Dermis blood vessel endothelial cell (primary cell): ENCODE measurements around the gene LRP1B. TPM values are rescaled to one million over a fixed set of nuclear protein-coding genes. Genes with fewer than 3 reads are reported as not detected.

ENCODE experiments used
- DNase-seq: peaks from one replicate; pipeline ENCODE4 v3.0.0; 2010
- total RNA-seq: library from RNA; depleted of rRNA; stranded (reverse); fragments of >200 nt; gene quantifications from 2 replicates; pipeline ENCODE4 v1.2.3, GENCODE V29; 2014

LRP1B gene
- total RNA-seq, 1 donor from 2014 or later, result under 0.01 TPM

DNA sequence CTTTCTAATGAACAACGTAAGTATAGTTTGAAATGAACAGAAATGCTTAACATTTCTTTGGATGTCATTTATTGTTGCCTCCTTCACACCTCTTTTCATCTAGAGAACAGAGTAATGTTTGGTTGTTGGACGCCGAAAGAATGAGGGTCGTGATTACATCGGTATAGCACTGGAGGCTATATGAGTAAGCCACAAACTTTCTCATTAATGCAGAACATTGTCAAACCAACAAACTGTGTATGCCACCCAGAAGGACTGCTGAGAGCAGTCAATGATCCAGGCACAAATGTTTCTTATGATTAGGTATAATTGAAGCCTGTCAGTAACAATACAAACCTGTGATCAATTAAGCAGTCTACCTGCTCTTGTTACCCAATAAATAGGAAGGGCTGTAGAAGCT lies 1855.9 kb downstream of the LRP1B start:
- no peak for DNase-seq

DNA sequence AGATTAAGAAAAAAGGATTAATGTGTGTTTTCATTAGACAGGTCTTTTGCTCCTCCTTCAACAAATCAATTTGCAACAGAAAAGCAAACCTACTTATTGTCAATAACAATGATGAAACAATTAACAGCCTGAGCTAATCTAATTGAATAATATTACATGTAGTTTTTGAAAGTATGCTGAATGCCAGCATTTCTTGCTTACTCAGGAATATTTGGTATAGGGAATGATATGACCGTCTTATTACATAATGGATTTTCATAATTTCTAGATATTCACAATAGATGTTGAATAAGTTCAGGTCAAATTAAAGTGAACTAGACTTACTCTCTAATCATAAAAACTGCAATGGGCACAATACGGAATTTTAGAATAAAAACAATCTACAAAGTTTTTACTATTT lies 1856.9 kb downstream of the LRP1B start:
- DNase-seq, result no peak

DNA sequence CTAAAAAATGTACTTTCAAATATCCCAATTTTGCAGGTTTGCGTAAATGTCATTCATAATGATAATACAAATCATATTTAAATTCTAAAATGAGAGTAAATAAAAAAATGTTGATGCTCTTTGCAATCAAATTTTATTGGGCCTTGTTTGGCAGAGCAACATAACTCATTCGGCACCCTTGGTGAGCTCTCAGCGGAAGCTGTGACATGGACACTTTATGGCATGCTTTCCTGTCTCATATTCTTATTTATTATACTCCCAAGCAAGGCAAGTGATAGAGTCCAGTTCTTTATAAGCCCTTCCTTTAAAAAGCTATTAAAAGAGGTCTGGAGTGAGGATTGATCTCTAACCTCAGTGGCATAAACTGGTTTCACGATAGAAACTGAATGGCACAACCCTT lies 1857.4 kb downstream of the LRP1B start:
- DNase-seq, result no peak

DNA sequence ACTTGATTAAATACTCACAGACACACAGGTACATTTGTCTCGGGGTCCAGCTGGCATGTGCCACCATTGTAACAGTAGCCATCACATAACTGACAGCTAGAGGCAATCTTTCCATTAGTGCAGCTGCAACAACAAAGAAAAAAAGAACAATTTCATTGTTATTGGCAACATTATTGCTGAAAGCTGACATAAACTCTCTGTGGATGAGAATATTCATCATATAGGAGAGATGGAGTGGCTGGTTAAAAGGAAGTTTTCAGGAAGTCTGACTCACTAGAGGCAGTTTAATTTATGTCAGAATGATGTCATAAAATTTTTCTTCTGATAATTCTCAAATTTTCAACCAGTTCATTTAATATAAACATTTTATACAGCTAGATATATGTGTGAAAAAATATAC lies 1860.6 kb downstream of the LRP1B start:
- no peak for DNase-seq

DNA sequence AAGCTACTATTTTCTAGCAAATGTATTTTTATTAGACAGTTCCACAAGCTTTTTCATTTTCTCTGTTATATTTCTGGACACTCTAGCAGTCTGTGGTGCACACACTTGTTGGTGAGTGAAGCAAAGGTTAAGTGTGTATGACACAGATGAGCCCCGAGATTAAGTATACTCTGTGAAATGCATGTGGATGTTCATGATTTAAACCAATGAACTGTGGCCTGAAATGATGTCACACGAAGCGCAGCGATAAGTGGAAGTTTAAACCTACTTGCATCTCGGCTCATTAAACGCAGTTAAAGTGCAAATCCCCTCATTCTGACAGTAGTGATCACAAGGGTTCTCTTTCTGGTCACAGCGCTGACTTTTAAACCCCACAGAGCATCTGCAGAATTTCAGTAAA lies 1861.8 kb downstream of the LRP1B start:
- no peak for DNase-seq

DNA sequence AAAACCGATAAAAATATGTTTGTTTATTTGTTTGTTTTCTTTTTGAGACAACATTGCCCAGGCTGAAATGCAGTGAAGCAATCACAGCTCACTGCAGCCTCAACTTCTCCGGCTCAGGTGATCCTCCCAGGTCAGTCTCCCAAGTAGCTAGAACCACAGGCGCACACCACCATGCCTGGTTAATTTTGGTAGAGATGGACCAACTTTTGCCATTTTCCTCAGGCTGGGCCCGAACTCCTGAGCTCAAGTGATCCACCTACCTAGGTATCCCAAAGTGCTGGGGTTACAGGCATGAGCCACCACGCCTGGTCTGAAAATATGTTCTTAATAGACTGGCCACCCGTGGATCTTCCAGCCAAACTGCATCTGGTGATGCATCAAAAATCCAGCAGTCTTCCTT lies 1867.9 kb downstream of the LRP1B start:
- DNase-seq, result no peak

DNA sequence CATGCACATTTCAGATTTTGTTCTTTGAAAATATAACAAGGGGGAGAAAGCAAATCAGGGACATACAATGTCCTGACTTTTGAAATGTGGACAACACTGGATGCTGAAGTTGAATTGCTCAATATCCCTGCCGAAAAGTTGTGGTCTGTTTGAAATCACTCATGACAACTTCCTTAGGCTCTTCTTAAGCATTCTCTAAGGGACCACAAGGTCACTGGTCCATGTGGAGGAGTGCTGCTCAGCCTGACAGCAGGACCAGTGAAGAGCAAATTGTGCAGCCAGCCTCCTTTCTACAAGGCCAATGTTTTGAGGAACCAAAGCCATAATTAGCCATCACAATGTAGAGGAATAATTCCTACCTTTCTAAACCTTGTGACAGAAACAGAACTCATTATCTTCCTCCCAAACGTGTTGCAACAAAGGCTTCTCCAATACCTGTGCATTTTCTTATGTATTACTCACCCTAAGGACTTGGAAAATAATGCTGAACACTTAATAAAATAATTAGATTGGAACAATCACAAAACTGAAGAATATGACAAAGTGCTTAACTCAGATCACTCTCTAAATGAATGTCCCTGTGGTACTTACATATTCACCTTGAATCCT lies 1873.0 kb downstream of the LRP1B start:
- no peak for DNase-seq

DNA sequence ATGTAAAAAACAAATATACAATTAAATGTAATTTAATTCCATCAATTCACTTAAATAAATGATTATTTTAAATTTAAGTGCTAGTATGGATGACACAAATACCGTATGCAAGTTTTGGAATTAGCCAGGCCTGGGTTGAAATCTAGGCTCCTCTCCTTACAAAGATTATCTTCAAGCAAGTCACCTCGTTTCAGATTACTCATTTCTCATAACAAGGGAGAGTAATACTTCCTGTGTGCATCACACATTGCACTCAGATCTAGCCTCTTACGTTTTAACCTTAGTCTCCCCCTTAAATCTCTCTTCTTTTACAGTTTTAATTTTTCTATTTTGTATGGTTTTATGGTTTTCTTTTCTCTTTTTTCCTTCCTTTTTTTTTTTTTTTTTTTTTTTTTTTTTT lies 1874.7 kb downstream of the LRP1B start:
- no peak for DNase-seq

DNA sequence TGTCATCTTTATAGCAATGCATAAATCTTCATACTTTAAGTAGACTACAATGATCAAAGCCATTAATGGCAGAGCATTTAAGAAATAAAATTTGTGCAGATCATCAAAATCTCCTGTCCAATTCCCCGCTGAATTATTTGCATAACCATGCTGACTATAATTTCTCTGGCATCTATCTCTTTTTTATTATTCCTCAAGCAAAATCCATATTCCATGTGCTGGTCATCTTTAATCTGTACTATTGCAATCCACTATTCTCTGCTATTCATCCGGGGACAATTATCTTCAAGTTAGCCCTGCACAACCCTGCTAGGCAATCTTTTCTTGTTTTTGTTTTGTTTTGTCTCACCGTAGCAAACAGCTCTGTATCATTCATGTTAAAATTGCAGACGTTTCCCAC lies 1881.0 kb downstream of the LRP1B start:
- no peak for DNase-seq

DNA sequence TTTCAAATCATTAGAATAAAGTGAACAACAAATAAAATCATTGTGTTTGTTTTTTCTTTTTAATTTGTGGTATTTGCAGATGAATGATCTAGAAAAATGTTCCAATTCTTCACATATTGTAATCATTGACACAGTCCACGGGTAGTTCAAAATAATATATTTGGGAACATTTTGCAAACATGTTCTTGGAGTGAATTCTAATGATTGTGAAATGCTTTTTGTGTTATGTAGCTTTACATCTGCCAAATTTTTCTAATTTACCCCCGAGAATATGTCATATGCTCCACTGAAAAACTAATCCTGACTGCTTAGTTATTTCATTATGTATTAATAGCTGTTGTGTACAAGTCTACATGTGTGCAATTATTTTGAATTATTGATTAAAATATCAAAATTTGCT lies 1882.2 kb downstream of the LRP1B start:
- DNase-seq, result no peak

DNA sequence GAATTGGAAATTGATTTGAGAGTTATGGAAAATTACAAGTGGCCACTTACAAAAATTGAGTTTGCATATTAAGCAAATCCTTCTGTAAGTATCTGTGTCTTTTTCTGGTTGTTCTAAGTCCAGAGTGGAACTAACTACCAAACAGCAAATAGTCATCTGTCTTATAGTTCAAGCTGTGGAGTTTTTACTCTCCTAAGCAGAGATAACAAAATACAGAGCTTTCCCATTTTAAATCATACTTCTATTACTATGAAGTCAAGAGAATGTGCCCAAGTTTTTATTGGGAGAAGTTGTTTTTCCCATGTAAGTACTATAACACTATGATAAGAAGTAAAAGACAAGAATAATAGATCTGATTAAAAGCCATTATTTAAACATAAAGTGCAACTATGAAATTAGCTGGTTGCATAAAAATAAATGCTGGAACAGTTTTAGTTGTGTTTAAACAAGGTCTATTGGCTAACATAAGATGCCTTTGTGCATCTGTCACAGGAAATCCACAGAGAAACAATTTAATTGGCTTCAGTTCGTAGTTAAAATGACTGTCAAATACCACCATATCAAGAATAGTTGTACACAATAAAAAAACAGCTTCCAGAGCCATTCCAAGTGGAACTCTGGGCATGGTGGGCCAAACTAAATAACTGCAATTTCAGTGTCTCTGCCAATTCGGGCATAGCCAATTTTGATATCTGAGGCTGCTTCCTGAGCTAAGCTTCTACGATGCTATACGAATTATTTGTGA lies 1883.2 kb downstream of the LRP1B start:
- no peak for DNase-seq

DNA sequence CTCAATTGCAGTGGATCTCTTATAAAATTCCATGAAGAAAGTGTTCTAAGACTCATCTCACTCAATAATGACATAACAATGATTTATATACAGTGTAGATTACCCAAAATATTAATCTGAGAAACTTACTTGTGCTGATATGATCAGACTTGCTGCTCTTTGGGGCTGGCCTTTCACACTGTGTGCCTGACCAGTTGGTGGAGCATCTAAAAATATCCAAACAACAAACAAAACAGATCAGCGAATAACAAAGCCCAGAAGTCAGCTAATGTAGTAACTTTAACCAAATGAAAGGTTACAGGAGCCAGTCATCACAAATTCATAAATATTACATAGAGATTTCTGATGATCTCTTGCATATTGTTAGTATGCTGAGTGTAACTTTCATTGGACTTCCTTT lies 1883.9 kb downstream of the LRP1B start:
- no peak for DNase-seq

DNA sequence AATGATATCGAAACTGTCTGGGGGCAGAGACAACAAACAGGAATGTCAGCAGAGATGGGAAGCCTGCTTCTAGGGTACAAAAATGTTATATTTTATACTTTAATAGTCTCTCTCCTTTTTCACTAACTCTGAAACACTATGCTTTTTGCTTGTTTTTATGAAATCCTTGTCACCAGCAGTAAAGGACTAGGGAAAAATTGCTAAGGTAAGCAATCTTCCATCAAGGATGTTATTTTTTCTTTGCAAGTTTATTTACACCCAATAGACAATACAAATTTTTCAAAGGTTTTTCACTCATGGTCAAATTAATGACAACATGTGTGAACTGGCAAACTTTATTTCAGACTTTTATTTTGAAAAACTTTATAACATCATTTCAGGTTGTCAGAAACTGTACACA lies 1884.8 kb downstream of the LRP1B start:
- DNase-seq, result no peak

DNA sequence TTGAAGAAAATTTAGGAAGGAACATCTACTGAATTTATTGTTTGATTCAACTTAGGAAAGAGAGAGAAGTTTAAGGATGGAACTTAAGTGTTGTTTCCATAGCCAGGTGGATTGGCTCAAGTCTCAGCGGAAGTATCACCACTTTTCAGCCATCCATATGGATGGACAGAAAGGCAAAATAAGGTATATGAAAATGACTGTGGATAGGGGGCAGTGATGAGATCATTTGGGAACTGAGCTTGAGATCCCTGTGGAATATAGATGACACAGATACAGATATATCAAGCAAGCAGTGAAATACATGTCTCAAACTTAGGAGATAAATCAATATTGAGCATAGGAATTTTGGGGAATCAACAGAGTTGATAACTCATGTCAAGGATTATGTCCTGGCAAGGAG lies 1887.9 kb downstream of the LRP1B start:
- no peak for DNase-seq

DNA sequence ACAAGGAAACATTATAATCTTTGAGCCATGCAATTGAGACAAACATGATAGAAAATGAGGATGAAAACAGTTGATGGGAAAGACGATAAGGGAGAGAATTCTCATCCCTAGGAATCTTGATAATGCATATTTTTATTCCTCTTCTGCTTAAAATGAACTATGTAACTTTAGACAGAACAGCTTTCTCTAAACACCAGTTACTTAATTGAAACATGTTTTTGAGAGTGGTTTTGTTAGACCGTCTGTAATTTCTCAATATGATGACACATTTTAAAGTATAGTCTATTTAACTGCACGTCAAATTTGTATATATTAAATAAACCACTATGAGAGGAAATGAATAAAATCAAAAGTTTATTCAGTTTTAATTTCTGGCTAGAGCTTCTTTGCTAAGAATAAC lies 1896.7 kb downstream of the LRP1B start:
- no peak for DNase-seq

DNA sequence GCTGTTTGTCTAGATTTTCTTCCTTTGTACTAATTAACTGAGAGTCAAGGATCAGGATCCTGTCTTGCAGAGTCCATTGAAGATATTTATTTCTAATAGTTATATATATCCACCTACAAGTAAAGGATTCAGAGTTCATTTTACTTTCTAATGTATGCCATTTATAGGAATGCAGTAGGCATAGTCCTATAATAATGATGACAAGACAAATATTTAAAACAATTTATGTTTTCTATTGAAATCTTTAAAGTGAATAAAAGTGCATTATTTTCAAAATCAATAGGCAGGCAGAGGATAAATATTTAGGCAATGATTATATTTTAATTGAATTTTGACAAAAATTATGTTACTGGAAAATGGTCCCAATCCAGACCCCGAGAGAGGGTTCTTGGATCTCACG lies 1919.9 kb downstream of the LRP1B start:
- no peak for DNase-seq

DNA sequence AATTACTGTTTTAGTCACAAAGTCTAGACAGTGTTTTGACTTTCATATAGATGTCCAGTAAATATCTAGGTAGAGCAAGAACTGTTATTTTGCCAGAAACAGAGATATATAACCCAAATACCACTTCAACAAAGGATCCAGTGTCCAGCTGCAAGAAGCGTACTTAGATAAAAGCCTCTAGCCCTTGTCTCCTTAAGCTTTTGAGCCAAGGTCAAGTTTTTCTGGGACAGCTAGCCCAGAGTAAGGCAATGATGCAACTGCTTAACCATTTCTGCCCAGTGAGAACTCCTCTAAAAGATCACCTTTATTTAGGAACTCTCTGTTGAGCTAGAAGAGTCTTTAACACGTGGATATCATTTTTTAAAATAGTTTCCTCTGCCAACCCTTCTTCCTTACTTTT lies 1925.7 kb downstream of the LRP1B start:
- DNase-seq, result no peak

DNA sequence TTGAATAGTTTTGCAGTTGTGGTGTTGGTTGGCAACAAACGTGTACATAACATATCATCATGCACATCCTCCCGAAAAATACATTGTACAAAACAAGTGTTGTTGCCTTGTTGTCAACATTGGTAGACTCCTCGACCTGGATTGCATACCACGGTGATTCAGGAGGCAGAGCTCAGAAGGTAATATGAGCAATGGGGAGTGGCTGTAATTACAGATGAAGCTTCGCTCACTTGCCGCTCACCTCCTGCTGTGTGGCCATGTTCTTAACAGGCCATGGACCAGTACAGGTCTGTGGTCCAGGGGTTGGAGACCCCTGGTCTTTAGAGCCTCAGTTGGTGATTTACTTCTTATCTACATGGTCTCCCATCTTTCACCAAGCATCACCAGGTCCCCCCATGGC lies 1927.5 kb downstream of the LRP1B start:
- DNase-seq, result no peak

DNA sequence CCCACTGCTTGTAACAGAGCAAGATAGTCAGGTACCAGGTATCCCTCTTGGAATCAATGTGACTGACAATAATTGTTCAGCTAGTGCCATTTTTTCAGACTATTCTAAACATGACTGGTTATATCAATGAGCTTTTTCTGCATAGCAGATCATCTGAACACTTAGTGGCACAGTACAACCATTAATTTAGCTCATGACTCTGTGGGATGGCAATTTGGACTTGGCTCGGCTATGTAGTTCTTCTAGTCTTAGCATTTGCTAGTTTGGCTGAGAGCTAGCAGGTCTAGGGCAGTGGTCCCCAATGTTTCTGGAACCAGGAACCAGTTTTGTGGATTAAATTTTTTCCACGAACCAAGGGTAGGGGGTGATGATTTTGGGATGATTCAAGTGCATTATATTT lies 1929.2 kb downstream of the LRP1B start:
- DNase-seq, result no peak

DNA sequence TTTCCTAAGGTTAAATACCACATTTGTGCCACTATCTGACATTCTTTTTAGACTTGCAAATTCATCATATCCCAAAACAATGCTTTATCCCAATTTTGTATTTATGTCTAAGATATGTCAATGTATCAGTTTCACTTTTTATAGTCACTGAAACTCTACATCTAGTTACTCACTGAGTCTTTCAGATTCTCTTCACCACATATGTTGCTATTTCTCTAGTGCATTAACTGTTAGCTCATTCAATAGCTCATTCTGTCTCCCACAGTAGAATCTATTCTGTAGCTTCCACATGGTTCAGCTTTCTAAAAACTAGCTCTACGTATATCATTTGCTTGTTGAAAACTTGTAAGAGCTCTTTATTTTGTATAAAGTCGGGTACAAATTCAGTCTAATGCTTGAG lies 1930.1 kb downstream of the LRP1B start:
- DNase-seq, result no peak

DNA sequence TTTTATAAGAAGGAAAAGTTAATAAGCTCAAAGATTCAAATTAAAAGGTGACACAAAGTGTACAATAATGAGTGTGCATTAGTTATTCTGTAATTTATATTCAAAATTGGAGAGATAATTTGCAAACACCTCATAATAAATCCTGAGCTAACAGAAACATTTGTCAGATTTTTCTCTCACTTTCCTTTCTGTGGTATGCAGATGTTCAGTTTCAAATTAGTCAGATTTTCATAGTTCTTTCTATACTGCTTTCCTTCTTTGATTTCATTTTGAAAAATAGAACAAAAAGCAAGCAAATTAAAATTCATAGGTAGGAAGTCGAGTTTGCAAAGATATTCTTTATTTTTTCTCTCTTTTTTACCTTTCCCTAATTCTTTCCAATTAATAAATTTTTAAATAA lies 1930.5 kb downstream of the LRP1B start:
- no peak for DNase-seq

DNA sequence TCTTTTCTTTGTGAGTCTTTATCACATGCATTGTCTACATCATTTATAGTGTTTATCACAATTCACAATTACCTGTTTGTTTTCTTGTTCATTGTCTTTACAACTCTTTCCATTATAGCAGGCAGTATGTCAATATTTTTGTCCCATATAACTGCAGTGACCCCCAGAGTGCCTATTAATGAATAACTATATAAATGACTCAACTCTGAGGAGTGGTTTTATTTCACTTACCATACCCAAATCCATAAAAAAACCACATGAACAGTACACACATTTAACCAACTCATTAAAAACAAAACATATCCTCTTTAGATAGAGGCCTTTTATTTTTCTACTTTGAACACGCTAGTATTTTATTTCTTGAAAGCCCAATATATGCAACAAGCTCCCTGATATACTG lies 1931.5 kb downstream of the LRP1B start:
- no peak for DNase-seq

DNA sequence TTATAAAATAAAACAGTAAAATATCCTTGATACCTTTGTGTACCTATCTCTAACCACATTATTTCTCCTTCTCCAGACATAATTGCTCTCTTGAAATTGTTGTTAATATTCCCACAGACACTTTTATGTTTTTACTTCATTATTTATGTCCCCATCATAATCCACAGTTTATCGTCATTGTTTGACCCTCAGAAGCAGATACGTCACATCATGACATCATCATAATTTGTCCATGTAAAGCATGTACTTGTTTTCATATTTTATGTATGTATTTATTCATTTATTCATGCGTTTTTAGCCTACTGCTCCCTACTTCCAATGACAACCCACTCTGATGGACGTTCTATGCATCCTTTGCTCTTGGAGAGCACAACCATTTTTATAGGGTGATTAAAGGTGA lies 1943.7 kb downstream of the LRP1B start:
- no peak for DNase-seq

DNA sequence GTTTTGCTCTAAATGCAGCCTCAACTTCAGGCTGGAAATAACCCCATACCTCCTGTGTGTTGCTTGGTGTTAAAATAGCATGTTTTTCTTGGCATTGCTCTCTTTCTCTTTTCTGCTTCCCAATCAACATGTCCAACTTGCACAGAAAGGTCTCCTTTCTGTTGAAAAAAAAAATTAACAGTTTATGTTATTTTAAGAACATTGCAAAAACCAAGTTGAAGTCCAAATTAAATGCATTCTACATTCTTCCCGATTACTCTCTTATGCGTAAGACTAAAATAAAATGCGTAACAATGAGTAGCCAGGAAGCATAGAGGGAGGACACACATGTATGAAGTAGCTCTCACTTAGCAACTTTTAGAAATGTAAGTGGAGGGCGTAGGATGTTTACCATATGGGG lies 1944.5 kb downstream of the LRP1B start:
- DNase-seq, result no peak

DNA sequence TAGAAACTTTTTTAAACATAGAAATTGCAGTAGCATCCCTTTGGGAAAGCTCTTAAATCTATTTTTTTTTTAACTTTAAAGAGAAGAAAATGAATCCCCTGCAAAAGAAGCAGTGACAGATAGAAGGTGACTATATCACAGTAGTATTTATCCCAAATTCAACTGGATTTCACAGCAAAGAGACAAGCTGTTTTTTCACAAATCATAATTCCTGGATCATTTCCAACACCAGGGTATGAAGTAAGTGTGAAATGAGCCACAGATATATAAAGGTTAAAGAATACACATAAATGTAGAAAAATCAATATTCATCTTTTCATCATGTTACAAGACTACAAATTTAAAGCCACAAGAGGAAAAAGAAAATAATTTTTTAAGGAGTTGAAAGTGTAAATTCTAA lies 1945.7 kb downstream of the LRP1B start:
- DNase-seq, result no peak
